Neural progenitor cell (in vitro differentiated cells): ENCODE measurements around the gene CAPZA1.

Source experiments
- CTCF ChIP-seq: fragments of 200-600 bp; sonication (generic); IDR thresholded peaks from 2 replicates; pipeline ENCODE4 v1.5.1; 2017; ENCODE audit warnings: antibody characterized with exemption, mild to moderate bottlenecking
- EZH2 ChIP-seq: fragments of 200-600 bp; sonication (generic); IDR thresholded peaks from 2 replicates; pipeline ENCODE4 v1.6.1; 2017; ENCODE audit warnings: antibody characterized with exemption, mild to moderate bottlenecking, moderate library complexity

- TF ChIP-seq EZH2, result no peak
- TF ChIP-seq CTCF, result no peak
Observed at GRCh38 chr1:112719706-112720105, 100.1 kb downstream of the CAPZA1 start.
